Kidney (tissue), 14 donors: Measurements from ENCODE around the gene B3GALT5. TPM values are rescaled to one million over a fixed set of nuclear protein-coding genes. Genes with fewer than 3 reads are reported as not detected.

Experiments used
- DNase-seq, 5 donors: peaks; one replicate each; pipeline ENCODE4 v3.0.0-alpha.2; 2013 to 2020
- FAIRE-seq: peaks from 2 replicates; lab custom pipeline; 2012; peaks lifted over from hg19 to GRCh38; lab: Jason Lieb, UNC
- H3K27ac ChIP-seq, 2 donors: one replicate each; pipeline ENCODE4 v1.7.0; 2013; ENCODE audit warnings: low read depth in 2 of 2, low read length in 2 of 2, inconsistent platforms in 1 of 2
- H3K27me3 ChIP-seq: one replicate; pipeline ENCODE4 v1.7.1; 2013; ENCODE audit warnings: low read length, inconsistent platforms; ENCODE audit not compliant: control insufficient read depth, insufficient read depth
- H3K36me3 ChIP-seq, 3 donors: one replicate each; pipeline versions ENCODE4 v1.7.0 to v1.7.1; 2013; ENCODE audit warnings: low read length in 3 of 3, control low read depth in 1 of 3, inconsistent platforms in 1 of 3; ENCODE audit not compliant: insufficient read depth in 3 of 3, control insufficient read depth in 2 of 3
- H3K4me1 ChIP-seq, 3 donors: one replicate each; pipeline versions ENCODE4 v1.7.0 to v1.7.1; 2013; ENCODE audit warnings: low read length in 3 of 3, inconsistent platforms in 1 of 3, low read depth in 1 of 3; ENCODE audit not compliant: control insufficient read depth in 2 of 3, insufficient read depth in 2 of 3
- H3K4me3 ChIP-seq, 3 donors: one replicate each; pipeline versions ENCODE4 v1.7.0 to v1.8.1; 2013; ENCODE audit warnings: low read length in 3 of 3, control low read depth in 1 of 3, inconsistent platforms in 1 of 3
- H3K9ac ChIP-seq, 3 donors: one replicate each; pipeline versions ENCODE4 v1.7.0 to v1.7.1; 2013; ENCODE audit warnings: low read length in 3 of 3, control low read depth in 1 of 3, inconsistent platforms in 1 of 3
- H3K9me3 ChIP-seq, 3 donors: one replicate each; pipeline versions ENCODE4 v1.7.0 to v1.7.1; 2013; ENCODE audit warnings: low read length in 3 of 3, control low read depth in 1 of 3, inconsistent platforms in 1 of 3; ENCODE audit not compliant: control insufficient read depth in 2 of 3, insufficient read depth in 1 of 3
- CTCF ChIP-seq: IDR thresholded peaks from 3 replicates; pipeline ENCODE4 v1.5.1; 2012; ENCODE audit warnings: mild to moderate bottlenecking, moderate library complexity, borderline replicate concordance; ENCODE audit not compliant: insufficient read depth; ENCODE audit errors: extremely low read depth
- intact Hi-C: fragments of 100-400 bp; cut with DNase I; formaldehyde crosslinking; loops from one replicate; pipeline ENCODE4 v1.11.1; 2022
- polyA plus RNA-seq: library from polyadenylated mRNA; stranded (reverse); fragments of 350-450 nt; fragmentation: Illumina TruSeq; extraction: RNeasy Lipid Tissue Mini Kit (QIAGEN cat#74804); gene quantifications from one replicate; pipeline ENCODE4 v1.2.3, GENCODE V29; 2014; ENCODE audit warnings: low read depth, low replicate concordance; ENCODE audit not compliant: insufficient read depth
- total RNA-seq: library from RNA; stranded (reverse); fragmentation: NEBNext Ultra II Directional; extraction: Animal tissue kit (Norgen Biotek cat#: 25700); gene quantifications from one replicate; pipeline ENCODE4 v1.2.1, GENCODE V29; 2021
- donor health status: control.
- donor health status: control.
- donor health status: control.
- donor health status: control.
- donor health status: control.
- donor health status: DM: yes; HTN: yes; CAD: no.
- donor health status: Normal renal cell carcinoma (clear cell type).

Gene B3GALT5
- total and polyA plus RNA-seq, 2 donors from 2014 or later, result 0.24 to 5.6 TPM

- H3K4me3 ChIP-seq, result no peak overlapping the region
- no peaks in the 10 kb centered on the region for H3K4me1 ChIP-seq
- peaks cover 0 to 3% (median 0%) of the 10 kb centered on the region in 3 donors for H3K9me3 ChIP-seq
- intact Hi-C loops, result no loop called here
- FAIRE-seq (no peak), DNase-seq (no peak)
- H3K27ac ChIP-seq, result no peak overlapping the region
- TF ChIP-seq CTCF, result no peak
- H3K36me3 ChIP-seq, result no peaks in the 10 kb centered on the region
- H3K9ac ChIP-seq, result no peak overlapping the region
- H3K27me3 ChIP-seq, result no peaks in the 10 kb centered on the region
These were observed 90.8 kb downstream of the B3GALT5 start for GRCh38 chr21:39703578-39703977.

GRCh38 chr21:39705849-39706248 lies 93.1 kb downstream of the B3GALT5 start:
- H3K4me3 ChIP-seq, result no peak overlapping the region
- H3K36me3 ChIP-seq, result no peaks in the 10 kb centered on the region
- H3K27me3 ChIP-seq, result no peaks in the 10 kb centered on the region
- FAIRE-seq, result no peak
- intact Hi-C loops, result no loop called here
- no peaks in the 10 kb centered on the region for H3K4me1 ChIP-seq
- H3K27ac ChIP-seq, result no peak overlapping the region
- DNase-seq, result no peak
- no peak overlapping the region for H3K9ac ChIP-seq
- peaks cover 0 to 3% (median 0%) of the 10 kb centered on the region in 3 donors for H3K9me3 ChIP-seq
- TF ChIP-seq CTCF, result no peak

- FAIRE-seq (no peak), DNase-seq (no peak)
- no peak for TF ChIP-seq CTCF
- H3K36me3 ChIP-seq, result no peaks in the 10 kb centered on the region
- no peak overlapping the region for H3K27ac ChIP-seq
- no peak overlapping the region for H3K4me3 ChIP-seq
- peaks cover 0 to 3% (median 0%) of the 10 kb centered on the region in 3 donors for H3K9me3 ChIP-seq
- H3K9ac ChIP-seq, result no peak overlapping the region
- no peaks in the 10 kb centered on the region for H3K27me3 ChIP-seq
- intact Hi-C loops, result no loop called here
- no peaks in the 10 kb centered on the region for H3K4me1 ChIP-seq
These were observed 94.6 kb downstream of the B3GALT5 start for GRCh38 chr21:39707316-39707715.

- no peak overlapping the region for H3K4me3 ChIP-seq
- no peak for TF ChIP-seq CTCF
- no peaks in the 10 kb centered on the region for H3K4me1 ChIP-seq
- H3K27ac ChIP-seq, result no peak overlapping the region
- H3K9me3 ChIP-seq, result no peaks in the 10 kb centered on the region
- intact Hi-C loops, result loop anchor here (5.0 kb wide), 1 partner anchor 194 kb away; no protein-coding TSS in a partner anchor
- DNase-seq, result no peak
- no peaks in the 10 kb centered on the region for H3K36me3 ChIP-seq
- no peak overlapping the region for H3K9ac ChIP-seq
- no peaks in the 10 kb centered on the region for H3K27me3 ChIP-seq
- no peak for FAIRE-seq
These were observed 98.1 kb downstream of the B3GALT5 start for GRCh38 chr21:39710866-39711265.
